HepG2 (cell line): ENCODE results near the gene FAM181A. TPM values are rescaled to one million over a fixed set of nuclear protein-coding genes. Genes with fewer than 3 reads are reported as not detected.

Experiments
- FOXP1 ChIP-seq, 2 experiments: fragments of 450-650 bp in 1 of 2; IDR thresholded peaks; 2 replicates each; pipeline ENCODE4 v1.6.1; 2017 to 2018; ENCODE audit warnings: antibody characterized with exemption in 1 of 2
- KAT2B ChIP-seq: fragments of 150-350 bp; IDR thresholded peaks from 2 replicates; pipeline ENCODE4 v1.6.1; 2014; ENCODE audit warnings: low read depth, low read length, borderline replicate concordance
- ZBTB7A ChIP-seq: sonication (generic); formaldehyde crosslinking; IDR thresholded peaks from 2 replicates; pipeline ENCODE4 v1.8.0; 2022; ENCODE audit warnings: mild to moderate bottlenecking, missing genetic modification reagents
- ZNF678 ChIP-seq: sonication (generic); formaldehyde crosslinking; IDR thresholded peaks from 2 replicates; pipeline ENCODE4 v1.4.0; 2020; ENCODE audit warnings: mild to moderate bottlenecking, missing genetic modification reagents
- polyA plus RNA-seq, 8 experiments: library from polyadenylated mRNA; depleted of rRNA in 3 of 8; stranded (reverse) in 7 of 8; unstranded in 1 of 8; fragments of >200 nt; fragmentation: Illumina TruSeq in 4 of 8; extraction: Trizol in 4 of 8; gene quantifications; 2 replicates each; pipeline versions ENCODE4 v1.2.1 to v1.2.3, GENCODE V29; 2011 to 2016; ENCODE audit warnings: low read depth in 4 of 8, missing spikeins in 1 of 8, mixed read lengths in 1 of 8; ENCODE audit not compliant: insufficient read depth in 1 of 8
- total RNA-seq, 5 experiments: library from RNA; depleted of rRNA; stranded (reverse); fragments of >200 nt; fragmentation: Illumina TruSeq; extraction: Trizol; gene quantifications; 2 replicates each; pipeline ENCODE4 v1.2.3, GENCODE V29; 2016; ENCODE audit warnings: low read depth in 1 of 5
- TF ChIP-seq, protein P1 (sequence below): sonication (generic); formaldehyde crosslinking; IDR thresholded peaks from 2 replicates; pipeline ENCODE4 v1.5.0; 2020; ENCODE audit warnings: mild to moderate bottlenecking, missing genetic modification reagents, borderline replicate concordance
- TF ChIP-seq, protein P2 (sequence below): sonication (generic); formaldehyde crosslinking; IDR thresholded peaks from 2 replicates; pipeline ENCODE4 v1.5.1; 2020; ENCODE audit warnings: missing genetic modification reagents, mild to moderate bottlenecking, borderline replicate concordance

The FAM181A gene
- total and polyA plus RNA-seq, 2 of the 13 experiments (the other 11 are each of a cell fraction or from before 2014, with no cell fraction given) = 1.1 to 1.5 TPM

DNA sequence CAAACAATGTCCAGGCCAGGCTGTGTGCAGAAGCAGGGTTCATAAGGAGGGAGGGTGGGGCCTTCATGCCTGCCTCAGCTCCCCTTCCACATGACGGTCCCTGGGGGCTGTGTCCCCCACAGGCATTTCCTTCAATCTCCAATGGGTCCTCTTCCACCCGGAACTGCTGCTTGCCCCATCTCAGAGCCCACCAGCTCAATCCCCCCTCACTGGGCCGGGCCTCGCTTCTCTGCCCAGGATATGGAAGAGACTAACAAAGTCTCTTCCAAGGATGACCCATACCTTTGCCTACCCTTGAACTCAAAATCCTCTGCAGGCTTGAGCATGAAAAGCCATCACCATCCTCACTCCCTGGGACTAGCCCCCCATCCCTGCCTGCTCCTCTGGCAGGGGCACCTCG, 28.4 kb upstream of the FAM181A start (continued):
- TF ChIP-seq, protein P1, sequence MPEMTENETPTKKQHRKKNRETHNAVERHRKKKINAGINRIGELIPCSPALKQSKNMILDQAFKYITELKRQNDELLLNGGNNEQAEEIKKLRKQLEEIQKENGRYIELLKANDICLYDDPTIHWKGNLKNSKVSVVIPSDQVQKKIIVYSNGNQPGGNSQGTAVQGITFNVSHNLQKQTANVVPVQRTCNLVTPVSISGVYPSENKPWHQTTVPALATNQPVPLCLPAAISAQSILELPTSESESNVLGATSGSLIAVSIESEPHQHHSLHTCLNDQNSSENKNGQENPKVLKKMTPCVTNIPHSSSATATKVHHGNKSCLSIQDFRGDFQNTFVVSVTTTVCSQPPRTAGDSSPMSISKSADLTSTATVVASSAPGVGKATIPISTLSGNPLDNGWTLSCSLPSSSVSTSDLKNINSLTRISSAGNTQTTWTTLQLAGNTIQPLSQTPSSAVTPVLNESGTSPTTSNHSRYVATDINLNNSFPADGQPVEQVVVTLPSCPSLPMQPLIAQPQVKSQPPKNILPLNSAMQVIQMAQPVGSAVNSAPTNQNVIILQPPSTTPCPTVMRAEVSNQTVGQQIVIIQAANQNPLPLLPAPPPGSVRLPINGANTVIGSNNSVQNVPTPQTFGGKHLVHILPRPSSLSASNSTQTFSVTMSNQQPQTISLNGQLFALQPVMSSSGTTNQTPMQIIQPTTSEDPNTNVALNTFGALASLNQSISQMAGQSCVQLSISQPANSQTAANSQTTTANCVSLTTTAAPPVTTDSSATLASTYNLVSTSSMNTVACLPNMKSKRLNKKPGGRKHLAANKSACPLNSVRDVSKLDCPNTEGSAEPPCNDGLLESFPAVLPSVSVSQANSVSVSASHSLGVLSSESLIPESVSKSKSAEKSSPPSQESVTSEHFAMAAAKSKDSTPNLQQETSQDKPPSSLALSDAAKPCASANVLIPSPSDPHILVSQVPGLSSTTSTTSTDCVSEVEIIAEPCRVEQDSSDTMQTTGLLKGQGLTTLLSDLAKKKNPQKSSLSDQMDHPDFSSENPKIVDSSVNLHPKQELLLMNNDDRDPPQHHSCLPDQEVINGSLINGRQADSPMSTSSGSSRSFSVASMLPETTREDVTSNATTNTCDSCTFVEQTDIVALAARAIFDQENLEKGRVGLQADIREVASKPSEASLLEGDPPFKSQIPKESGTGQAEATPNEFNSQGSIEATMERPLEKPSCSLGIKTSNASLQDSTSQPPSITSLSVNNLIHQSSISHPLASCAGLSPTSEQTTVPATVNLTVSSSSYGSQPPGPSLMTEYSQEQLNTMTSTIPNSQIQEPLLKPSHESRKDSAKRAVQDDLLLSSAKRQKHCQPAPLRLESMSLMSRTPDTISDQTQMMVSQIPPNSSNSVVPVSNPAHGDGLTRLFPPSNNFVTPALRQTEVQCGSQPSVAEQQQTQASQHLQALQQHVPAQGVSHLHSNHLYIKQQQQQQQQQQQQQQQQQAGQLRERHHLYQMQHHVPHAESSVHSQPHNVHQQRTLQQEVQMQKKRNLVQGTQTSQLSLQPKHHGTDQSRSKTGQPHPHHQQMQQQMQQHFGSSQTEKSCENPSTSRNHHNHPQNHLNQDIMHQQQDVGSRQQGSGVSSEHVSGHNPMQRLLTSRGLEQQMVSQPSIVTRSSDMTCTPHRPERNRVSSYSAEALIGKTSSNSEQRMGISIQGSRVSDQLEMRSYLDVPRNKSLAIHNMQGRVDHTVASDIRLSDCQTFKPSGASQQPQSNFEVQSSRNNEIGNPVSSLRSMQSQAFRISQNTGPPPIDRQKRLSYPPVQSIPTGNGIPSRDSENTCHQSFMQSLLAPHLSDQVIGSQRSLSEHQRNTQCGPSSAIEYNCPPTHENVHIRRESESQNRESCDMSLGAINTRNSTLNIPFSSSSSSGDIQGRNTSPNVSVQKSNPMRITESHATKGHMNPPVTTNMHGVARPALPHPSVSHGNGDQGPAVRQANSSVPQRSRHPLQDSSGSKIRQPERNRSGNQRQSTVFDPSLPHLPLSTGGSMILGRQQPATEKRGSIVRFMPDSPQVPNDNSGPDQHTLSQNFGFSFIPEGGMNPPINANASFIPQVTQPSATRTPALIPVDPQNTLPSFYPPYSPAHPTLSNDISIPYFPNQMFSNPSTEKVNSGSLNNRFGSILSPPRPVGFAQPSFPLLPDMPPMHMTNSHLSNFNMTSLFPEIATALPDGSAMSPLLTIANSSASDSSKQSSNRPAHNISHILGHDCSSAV (CRISPR knock-in tag) = no peak
- TF ChIP-seq, protein P2, sequence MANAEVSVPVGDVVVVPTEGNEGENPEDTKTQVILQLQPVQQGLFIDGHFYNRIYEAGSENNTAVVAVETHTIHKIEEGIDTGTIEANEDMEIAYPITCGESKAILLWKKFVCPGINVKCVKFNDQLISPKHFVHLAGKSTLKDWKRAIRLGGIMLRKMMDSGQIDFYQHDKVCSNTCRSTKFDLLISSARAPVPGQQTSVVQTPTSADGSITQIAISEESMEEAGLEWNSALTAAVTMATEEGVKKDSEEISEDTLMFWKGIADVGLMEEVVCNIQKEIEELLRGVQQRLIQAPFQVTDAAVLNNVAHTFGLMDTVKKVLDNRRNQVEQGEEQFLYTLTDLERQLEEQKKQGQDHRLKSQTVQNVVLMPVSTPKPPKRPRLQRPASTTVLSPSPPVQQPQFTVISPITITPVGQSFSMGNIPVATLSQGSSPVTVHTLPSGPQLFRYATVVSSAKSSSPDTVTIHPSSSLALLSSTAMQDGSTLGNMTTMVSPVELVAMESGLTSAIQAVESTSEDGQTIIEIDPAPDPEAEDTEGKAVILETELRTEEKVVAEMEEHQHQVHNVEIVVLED (CRISPR knock-in tag) = no peak
- TF ChIP-seq ZBTB7A (CRISPR knock-in tag) (no peak), ZNF678 (CRISPR knock-in tag) (no peak), KAT2B (no peak), FOXP1 (IDR thresholded peaks at IDR 0.05) (no peak), FOXP1 (CRISPR knock-in tag; IDR thresholded peaks at IDR 0.05) (no peak)
- TF ChIP-seq, all 625 proteins: peak for 0
